ENCODE data around the gene TMEM60.

- no peak for TF ChIP-seq CTCF (IDR thresholded peaks at IDR 0.05)
- no peak for TF ChIP-seq POLR2A (IDR thresholded peaks at IDR 0.05)
Observed at GRCh38 chr7:77765906-77766800, 32.1 kb downstream of the TMEM60 start.

All from body of pancreas (tissue), 4 donors.